Fibroblast of skin of abdomen (primary cell): ENCODE results near the gene FADD.
A peak's percentile ranks its signal among the peaks of the same experiment; 100 is the strongest.
"Not testable (repeated sequence)": the region's sequence is repeated elsewhere in the genome, so short reads cannot be mapped to it uniquely, and the experiment has no call there.

ENCODE experiments used
- DNase-seq: peaks from one replicate; pipeline ENCODE4 v3.0.0-alpha.2; 2013

FADD gene

DNA sequence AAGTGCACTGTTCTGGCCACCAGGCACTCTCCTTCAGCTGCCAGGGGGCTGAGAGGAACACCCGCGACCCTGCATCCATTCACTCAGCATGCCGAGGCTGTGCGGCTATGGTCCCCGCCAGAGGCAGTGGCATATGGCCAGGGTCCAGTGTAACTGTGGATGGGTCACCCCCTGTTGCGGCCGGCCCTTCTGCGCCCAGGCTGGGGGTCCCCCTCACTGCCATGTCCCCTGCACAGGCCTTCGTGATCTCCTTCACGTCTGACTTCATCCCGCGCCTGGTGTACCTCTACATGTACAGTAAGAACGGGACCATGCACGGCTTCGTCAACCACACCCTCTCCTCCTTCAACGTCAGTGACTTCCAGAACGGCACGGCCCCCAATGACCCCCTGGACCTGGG is 20.8 kb upstream of the FADD start:
- DNase-seq = no peak

DNA sequence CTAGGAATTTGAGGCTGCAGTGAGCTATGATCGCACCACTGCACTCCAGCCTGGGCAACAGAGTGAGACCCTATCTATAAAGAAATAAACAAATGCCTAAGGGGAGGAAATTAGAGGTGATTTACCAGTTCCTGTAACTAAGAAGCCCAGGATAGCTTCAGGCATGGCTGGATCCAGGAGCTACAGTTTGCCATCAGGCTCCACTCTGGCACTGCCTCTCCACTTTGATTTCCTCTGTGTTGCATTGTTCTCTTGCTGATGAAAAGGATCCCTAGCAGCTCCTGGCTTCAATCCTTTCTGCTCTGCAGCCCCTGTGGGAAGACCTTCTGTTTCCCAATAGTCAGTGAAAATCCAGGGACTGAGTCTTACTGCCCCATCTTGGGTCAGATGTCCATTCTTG is 20.1 kb upstream of the FADD start:
- no peak for DNase-seq

DNA sequence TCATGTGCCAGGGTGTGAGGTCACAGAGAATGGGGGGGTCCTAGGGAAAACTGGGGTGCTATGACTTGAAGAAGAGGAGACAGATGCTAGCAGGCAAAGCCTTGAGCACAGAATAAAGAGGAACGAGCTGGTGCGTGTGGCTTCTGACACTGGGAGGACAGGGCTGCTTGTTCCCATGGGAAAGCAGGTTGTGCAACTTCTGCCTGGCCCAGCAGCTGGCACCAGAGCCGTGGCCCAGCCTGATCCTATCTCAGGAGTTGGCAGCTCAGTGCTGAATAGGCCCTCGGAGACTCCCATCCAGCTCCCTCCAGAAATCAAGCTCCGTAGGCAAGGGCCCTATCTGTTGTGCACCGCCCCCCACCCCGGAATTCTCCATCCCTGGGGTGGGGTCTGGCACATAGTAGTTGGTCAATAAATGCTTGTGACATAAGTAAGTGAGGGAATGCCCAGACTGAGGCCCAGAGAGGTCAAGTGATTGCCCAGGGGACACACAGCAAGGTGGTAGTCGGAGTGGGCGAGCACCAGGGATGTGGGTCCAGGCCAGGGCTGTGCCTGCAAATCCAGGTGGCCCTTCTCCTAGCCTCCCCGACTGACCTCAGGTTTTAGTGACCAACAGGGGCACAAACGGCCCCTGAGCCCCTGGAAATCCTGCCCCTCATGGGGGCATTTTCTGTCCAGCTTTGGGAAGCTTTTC is 19.5 kb upstream of the FADD start:
- no peak for DNase-seq

DNA sequence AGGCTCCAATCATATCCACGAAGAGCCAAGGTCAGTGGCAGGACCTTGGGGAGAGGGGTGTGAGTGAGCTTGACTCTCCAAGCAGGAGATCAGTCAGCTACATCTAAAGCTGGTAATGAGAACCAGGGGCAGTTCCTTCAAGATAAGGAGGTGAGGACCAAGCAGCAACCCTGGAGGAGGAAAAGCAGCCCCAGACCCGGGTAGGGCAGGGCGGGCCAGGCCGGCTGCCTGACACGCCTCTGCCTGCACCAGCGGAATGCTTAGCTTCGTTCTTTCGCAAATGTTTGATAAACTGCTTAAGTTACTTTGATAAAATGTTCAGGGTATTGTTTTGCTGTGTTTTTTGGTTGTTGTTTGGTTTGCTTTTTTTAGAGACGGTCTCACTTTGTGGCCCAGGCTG is 18.7 kb upstream of the FADD start:
- no peak for DNase-seq

DNA sequence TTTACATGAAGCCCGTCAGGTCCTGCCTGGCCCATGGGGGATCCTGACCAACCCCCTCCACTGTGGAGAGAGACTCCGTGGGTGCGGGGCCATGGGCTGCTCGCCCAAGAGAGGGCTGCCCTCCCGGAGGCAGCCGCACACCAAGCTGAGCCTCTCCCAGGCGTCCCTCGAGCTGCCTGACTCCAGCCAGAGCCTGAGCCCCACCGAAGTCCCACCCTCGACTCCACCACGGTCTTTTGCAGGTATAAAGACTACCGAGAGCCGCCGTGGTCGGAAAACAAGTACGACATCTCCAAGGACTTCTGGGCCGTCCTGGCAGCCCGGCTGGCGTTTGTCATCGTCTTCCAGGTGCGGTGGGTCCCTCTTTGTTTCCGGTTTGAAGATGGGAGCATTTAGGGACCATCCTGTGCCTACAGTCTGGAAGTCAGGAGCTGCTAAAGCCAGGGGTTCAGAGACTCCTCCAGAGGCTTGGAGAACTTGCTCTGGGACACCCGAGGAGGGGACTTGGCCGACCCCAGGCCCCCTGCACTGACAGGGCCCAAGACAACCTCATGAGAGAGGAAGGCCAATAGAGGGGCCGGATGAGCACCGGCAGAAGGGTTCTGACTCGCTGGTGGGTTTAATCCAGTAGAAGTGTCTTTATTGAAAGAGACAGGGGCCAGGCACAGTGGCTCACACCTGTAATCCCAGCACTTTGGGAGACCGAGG is 17.6 kb upstream of the FADD start:
- no peak for DNase-seq

DNA sequence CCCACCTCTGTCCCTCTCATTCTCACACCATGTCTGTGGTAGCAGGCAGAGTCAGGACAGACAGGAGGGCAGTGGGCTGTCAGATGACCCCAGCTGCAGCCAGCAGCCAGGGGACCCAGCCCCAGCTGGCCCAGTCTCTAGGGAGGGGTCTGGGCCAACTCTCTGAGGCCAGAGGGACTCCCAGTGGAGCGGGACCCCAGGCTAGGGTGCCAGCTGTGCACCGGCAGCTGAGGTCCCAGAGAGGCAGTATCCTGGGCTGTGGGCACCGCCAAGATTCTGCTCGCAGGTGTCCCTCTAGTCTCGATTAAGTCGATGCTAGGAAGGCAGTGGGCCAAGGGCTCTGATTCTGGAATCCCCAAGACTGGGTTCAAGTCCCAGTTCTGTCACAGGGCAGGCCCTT is 16.7 kb upstream of the FADD start:
- no peak for DNase-seq

DNA sequence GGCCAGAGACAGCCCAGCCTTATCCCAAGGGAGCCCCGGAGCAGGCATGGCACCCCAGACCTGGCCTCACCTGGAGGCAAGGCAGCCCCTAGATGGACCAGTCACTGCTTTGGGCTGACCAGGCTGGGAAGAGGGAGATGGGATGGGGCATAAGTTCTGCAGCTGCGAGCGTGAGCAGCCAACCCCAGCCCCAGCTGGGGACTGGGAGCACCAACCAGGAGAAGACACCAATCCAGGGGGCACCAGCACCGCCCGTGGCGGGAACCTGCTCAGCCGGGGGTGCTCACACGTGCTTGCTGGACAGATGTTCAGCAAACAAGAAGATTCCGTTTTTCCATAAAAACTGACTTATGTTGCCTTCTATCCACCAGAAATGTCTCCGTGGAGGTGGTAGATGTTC is 16.2 kb upstream of the FADD start:
- DNase-seq = no peak

DNA sequence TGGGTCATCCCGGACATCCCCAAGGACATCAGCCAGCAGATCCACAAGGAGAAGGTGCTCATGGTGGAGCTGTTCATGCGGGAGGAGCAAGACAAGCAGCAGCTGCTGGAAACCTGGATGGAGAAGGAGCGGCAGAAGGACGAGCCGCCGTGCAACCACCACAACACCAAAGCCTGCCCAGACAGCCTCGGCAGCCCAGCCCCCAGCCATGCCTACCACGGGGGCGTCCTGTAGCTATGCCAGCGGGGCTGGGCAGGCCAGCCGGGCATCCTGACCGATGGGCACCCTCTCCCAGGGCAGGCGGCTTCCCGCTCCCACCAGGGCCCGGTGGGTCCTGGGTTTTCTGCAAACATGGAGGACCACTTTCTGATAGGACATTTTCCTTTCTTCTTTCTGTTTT is 15.3 kb upstream of the FADD start:
- no peak for DNase-seq

DNA sequence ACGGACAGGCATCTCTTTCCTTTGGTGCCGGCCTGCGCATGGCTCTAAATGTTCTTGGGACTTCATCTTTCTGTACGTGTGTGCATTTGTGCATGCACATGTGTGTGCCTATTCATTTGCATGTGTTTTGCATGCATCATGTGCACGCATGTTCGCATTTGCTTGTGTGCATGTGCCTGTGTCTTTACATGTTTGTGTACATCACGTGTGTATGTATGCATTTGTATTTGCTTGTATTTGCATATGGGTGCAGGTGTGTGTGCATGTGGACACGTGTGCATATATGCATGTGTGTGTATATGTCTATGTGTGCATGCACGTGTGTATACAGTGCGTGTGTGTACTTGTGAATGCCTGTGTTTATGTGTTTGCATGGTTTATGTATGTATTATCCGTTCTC is 13.5 kb upstream of the FADD start:
- DNase-seq = no peak

DNA sequence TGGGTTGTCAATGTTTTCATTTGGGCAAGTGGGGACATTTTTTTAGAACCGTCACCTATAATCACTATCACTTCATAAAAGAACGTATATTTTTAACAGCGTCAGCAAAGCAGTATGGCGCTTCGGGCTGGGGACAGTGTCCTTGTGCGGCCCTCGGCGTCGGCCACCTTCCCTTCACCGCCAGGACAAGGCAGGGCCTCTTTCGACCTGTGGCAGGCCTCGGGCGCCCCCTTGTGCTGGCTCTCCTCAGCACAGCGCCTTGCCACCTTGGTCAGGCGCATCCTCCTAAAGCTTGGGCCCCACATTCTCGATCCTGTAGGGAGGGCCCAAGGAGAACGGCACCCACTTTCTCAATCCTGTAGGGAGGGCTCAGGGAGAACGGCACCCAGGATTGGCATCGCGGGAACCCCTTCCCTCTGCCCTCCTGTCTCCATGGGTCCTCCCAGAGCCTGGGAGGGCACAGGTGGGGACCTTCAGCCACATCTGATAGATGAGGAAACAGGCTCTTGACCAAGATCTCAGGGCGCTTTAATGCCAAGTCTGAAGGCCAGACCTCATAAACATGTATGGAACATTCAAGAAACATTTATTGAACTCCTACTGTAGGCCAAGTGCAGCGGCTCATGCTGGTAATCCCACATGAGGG is 11.5 kb upstream of the FADD start:
- DNase-seq = peak; percentile 33

DNA sequence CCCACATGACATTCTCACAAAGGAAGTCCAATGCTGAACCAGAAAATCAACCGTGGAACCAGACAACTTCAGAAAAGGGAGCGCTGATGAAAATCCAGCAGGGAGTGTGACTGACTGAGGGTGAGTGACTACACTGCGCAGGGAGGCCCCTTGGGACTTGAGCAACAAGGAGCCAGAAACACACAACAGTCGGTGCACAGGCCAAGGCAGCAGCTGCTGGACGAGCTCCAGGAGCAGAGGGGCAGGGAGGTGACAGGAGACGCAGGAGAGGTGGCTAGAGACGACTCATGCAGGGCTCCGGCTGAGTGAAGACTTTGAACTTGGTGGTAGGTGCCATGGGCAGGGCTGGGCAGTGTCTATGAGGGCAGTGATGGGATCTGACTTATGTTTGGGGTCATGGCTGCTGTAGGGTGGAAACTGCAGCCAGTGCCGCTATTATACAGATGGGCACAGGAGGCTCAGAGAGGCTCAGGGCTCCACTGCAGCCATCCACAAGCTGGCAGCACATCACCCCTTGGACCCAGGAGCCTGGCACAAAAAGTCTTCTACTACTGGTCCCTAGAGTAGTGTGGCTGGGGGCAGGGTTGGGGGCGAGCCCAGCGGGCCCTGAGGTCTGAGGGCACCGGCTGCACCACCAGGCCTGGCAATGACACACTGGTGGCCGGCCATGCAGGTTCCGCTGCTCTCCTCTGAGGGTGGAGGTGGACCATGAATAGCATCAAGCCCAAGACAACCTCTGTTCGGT is 10.3 kb upstream of the FADD start:
- DNase-seq = no peak

DNA sequence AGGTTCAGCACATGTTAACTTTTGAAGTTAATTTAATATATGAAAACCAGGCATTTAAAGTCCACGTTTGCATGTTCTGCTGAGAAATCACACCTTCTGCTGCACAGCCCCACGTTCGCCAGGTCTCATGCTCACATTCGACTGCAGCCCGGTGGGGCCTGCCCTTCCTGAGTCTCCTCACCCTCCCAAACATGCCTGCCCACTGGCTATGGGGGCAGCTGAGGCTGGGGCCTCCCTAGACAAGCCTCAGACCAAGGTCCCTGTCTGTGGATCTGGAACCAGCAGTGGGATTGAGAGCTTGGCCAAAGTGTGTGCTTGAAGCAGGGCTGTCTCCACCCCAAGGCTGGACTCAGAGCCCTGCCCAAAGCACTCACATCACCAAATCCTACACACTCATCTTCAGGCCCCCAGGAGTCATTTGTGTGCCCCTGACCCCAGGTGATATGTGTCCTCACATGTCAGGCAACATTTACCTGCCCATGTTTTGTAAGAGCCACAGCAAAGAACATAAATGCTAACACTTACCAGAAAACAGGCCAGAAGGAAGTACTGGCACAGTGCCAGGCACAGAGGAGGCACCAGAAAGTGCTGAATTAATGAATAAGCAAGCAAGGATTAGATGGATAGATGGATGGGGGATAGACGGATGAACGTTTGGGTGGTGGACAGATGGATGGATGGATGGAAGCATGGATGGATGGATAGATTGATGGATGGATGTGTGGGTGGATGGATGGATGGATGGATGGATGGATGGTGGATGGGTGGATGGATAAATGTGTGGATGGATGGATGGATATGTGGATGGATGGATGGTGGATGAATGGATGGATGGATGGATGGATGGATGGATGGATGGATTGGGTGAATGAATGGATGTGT is 9.4 kb upstream of the FADD start:
- no peak for DNase-seq

DNA sequence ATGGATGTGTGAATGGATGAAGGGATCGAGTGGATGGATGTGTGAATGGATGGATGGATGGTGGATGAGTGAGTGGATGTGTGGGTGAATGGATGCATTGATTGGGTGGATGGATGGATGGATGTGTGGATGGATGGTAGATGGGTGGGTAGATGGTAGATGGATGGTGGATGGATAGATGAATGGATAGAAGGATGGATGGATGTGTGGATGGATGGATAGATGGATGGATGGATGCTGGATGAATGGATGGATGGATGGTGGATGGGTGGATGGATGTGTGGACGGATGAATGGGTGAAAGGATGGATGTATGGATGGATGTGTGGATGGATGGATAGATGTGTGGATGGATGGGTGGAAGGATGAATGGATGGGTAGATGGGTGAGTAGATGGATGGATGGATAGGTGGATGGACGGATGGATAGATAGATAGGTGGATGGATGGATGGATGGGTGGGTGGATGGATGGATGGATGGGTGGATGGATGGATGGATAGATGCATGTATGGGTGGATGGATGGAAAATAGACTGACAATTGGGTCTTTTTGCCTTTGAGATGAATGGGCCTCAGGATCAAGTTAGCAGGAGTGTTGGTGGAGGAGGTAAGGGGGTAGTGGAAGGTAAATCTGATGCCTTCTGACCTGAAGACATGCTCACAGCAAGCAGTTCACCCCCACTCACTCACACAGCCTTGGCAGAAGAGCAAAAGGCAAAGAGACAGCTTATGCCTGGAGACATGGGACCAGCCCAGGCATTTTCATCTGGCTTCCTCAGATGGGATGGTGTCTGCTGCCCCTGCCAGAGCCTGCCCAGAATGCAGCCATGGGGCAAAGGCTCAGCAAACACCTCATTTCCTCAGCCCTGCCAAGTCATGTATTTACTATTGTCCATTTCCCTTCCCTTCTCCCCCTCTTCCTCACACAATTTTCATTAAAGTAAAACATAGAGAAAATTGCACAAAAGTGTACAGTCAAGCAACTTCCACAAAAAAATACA is 8.0 kb upstream of the FADD start:
- DNase-seq = no peak

DNA sequence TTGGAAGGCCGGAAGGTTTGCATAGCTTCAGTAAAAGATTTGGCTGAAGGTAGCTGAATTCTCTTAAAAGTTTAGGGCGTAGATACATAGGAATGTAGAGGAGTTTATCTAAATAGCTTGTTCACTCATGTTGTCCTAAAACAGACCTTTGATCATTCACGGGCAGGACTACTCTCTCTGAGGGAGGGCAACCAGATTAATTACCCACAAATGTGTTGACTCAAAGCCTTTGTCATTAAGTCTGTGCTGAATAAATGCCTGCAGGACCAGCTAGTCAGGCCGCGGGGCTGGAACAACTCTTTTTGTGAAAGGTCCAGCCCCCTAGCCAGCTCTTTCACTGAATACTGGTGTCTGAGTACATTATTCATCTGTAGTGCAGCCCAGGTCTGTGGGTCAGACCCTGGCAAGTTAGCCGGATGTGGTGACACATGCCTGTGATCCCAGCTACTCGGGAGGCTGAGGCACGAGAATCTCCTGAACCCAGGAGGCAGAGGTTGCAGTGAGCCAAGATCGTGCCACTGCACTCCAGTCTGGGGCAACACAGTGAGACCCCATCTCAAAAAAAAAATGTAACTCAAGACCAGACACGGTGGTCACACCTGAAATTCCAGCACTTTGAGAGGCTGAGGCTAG is 2.8 kb upstream of the FADD start:
- DNase-seq = no peak

DNA sequence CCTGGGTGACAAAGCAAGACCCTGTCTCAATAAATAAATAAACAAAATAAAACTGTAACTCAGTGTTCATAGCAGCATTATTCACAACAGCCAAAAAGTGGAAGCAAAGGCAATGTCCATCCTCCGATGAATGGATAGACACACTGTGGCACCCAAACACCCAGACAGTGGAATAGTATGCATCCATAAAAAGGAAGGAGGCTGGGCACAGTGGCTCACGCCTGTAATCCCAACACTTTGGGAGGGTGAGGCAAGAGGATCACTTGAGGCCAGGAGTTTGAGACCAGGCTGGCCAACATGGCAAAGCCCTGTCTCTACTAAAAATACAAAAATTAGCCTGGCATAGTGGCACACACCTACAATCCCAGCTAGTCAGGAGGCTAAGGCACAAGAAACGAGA is 2.0 kb upstream of the FADD start:
- DNase-seq = not testable (repeated sequence)

DNA sequence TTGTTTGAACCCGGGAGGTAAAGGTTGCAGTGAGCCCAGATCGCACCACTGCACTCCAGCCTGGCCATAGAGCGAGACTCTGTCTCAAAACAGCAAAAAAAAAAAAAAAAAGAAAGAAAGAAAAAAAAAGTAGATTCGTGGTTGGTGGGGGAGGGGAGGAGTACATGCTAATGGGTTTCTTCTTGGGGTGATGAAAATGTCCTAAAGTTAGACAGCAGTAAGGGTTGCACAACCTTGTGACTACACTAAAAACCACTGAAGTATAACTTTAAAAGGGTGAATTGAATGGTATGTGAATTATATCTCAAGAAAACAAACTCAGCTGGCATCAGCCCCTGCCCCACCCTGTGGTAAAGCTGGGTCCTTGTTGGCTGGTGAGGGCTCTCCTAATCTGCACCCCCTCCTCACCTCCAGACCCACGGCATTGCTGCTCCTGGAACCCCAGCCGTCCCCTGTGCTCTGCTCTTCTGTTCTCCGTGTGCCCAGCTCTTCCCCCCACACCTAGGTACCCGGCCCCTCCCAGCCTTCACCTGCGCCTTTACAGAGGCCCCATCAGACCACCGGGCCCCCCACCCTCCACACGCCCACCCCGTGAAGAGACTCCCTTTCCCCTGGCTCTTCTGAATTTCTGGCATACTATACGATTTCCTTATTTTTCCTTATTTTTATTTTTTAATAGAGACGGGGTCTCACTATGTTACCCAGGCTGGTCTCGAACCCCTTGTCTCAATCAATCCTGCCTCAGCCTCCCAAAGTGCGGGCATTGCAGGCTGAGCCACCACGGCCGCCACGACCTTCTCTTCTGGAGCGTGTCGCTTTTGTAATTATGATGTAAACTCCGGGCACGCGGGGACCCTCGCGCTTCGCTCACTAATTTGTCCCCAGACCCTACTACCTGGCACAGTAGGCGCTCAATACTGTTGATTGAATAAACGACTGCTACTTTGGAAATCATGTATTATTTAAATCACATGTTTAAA is 924 bp upstream of the FADD start:
- DNase-seq = peak; percentile 33

DNA sequence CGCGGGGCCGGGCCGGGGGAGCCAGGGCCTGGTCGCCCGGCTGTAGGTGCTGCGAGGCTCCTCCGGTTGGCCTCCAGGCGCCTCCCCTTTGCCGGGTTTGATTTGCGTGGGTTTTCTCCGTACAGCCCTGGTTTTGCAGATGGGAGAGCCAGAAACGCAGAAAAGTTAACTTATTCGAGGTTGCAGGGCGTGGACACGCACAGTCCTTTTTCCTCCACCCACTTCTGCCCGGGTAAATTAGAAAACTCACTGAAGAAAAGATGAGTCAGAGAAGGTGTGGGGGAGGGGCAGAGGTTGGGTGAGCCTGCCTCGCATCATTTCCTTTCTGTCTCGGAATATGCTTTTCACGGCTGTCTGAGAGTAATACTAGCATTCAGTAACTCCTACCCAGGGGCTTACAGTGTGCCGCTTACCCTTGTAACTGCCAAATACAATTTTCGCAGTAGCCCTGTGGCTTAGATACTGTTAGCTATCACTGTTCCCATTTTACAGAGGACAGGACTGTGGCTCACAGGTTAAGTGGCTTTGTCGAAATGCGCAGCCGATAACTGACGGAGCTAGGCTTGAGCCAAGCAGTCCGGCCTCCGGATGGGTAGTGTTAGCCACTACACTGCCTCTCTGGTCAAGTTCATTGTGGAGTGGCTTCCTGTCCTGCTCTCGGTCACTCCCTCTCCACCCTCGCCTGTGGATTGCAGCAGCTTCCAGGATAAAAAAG is 812 bp downstream of the FADD start:
- peak; percentile 87 for DNase-seq

DNA sequence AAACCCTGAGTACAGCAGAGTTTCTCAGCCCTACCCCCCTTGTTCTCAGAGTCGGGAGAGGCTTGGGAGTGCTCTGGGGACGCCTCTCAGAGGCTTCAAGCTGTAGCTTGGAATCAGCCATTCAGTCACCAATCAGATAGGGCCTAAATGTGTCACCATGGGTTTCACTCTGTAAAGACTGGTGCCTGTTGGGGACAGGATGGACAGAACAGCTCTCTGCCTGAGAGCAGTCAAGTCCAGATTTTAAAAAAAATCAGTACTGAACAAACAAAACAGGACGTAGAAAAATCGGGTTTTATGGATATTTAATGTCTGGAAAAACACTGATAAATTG is 1.3 kb downstream of the FADD start:
- DNase-seq = no peak
